ENCODE measurements around the gene PRDM11. TPM values are rescaled to one million over a fixed set of nuclear protein-coding genes. Genes with fewer than 3 reads are reported as not detected.

The PRDM11 gene
- total and polyA plus RNA-seq, 2 of the 4 experiments (the other 2 are of a cell fraction): 2.2 to 2.7 TPM

GRCh38 chr11:45237711-45238315, 91.4 kb downstream of the PRDM11 start:
- Histone ChIP-seq H2AFZ (replicated peaks; ENCODE audit: low read length, poor library complexity) (no peak overlapping the region), H2BK120ac (ENCODE audit: low read depth, low read length) (no peak overlapping the region), H3K79me1 (ENCODE audit: low read depth in 1 of 2, low read length in 2 of 2) (no peaks in the 10 kb centered on the region), H2BK20ac (ENCODE audit: low read depth, low read length) (no peak overlapping the region), H3K36me3 (ENCODE audit: control insufficient read depth, insufficient read depth, low read length) (no peaks in the 10 kb centered on the region), H3K23ac (ENCODE audit: low read depth, low read length) (no peak overlapping the region), H2BK15ac (ENCODE audit: low read depth, low read length) (no peak overlapping the region), H3K14ac (replicated peaks; ENCODE audit: low read depth, low read length) (no peak overlapping the region), H3K4me1 (ENCODE audit: control insufficient read depth, insufficient read depth, low read length) (no peaks in the 10 kb centered on the region), H3K56ac (ENCODE audit: extremely low read depth, insufficient read depth, low read length) (no peak overlapping the region), H3K4ac (ENCODE audit: low read depth, low read length) (no peak overlapping the region), H2AK9ac (replicated peaks; ENCODE audit: low read depth, low read length, poor library complexity) (no peak overlapping the region), H3K27me3 (ENCODE audit: control insufficient read depth, insufficient read depth, low read length) (peaks cover 15% of the 10 kb centered on the region; the same call in 1 of the 2 replicates), H4K20me1 (ENCODE audit: insufficient read depth, low read length) (no peaks in the 10 kb centered on the region), H4K8ac (ENCODE audit: low read depth in 2 of 2, low read length in 2 of 2) (no peak overlapping the region), H3K9me1 (ENCODE audit: insufficient read depth, low read length) (no peaks in the 10 kb centered on the region), H4K91ac (ENCODE audit: insufficient read depth, low read depth, low read length) (no peak overlapping the region), H3K9ac (ENCODE audit: low read depth, low read length) (no peak overlapping the region), H3K18ac (ENCODE audit: low read depth, low read length) (no peak overlapping the region), H3K4me3 (ENCODE audit: insufficient read depth, low read depth, low read length) (no peak overlapping the region), H3K9me3 (ENCODE audit: control insufficient read depth, insufficient read depth, low read length) (no peaks in the 10 kb centered on the region), H2BK5ac (ENCODE audit: low read depth, low read length, poor library complexity, severe bottlenecking) (no peak overlapping the region), H3K27ac (ENCODE audit: insufficient read depth, low read length) (no peak overlapping the region), H3K4me2 (ENCODE audit: low read depth, low read length) (no peak overlapping the region), H2AK5ac (ENCODE audit: low read depth, low read length) (no peak overlapping the region), H4K5ac (ENCODE audit: low read depth, low read length) (no peak overlapping the region)
- TF ChIP-seq USF2 (IDR thresholded peaks at IDR 0.05; ENCODE audit: low read depth, low read length): no peak
- dilution Hi-C loops (cut with HindIII; ENCODE audit: low sequenced_read_pairs, unreplicated experiment) (no loop called here), intact Hi-C loops (cut with micrococcal nuclease) (no loop called here), in situ Hi-C loops (cut with MboI; ENCODE audit: low sequenced_read_pairs) (no loop called here)
- BruUV-seq (replicated peaks): no TSS peak
- ATAC-seq (ENCODE audit: low read depth) (no peak), DNase-seq (no peak)
- POLR2A ChIA-PET (ENCODE audit: unreplicated experiment): no interaction called here
- WGBS, 2 experiments (ENCODE audit: extremely low coverage in 2 of 2, insufficient read length in 1 of 2): no CpG with 5 or more reads among the region's 4 CpGs
- CTCF ChIA-PET: no interaction called here
